HK-2 (cell line): Measurements from ENCODE around the gene CDC23.
"Not testable (repeated sequence)": the region's sequence is repeated elsewhere in the genome, so short reads cannot be mapped to it uniquely, and the experiment has no call there.

ENCODE experiments used
- DNase-seq: peaks from one replicate; pipeline ENCODE4 v3.0.0-alpha.2; 2018; ENCODE audit not compliant: unreplicated experiment

Gene CDC23

GRCh38 chr5:138213161-138214029 lies at the start of gene CDC23:
Gene CDC23 (minus strand): TSS chr5:138213323. CDS start chr5:138213312, 11 bp downstream.
- DNase-seq: peak; percentile 90

- DNase-seq: no peak
Observed at GRCh38 chr5:138258704-138259292, 45.7 kb upstream of the CDC23 start.

GRCh38 chr5:138257583-138257982 lies 44.5 kb upstream of the CDC23 start:
- no peak for DNase-seq

GRCh38 chr5:138252944-138253343 lies 39.8 kb upstream of the CDC23 start:
- DNase-seq: no peak

- DNase-seq: not testable (repeated sequence)
Observed at GRCh38 chr5:138247800-138248199, 34.7 kb upstream of the CDC23 start.

- no peak for DNase-seq
Observed at GRCh38 chr5:138246822-138247221, 33.7 kb upstream of the CDC23 start.

GRCh38 chr5:138246334-138246733 lies 33.2 kb upstream of the CDC23 start:
- DNase-seq: no peak

- DNase-seq: no peak
Observed at GRCh38 chr5:138245717-138246116, 32.6 kb upstream of the CDC23 start.

GRCh38 chr5:138243794-138244193 lies 30.7 kb upstream of the CDC23 start:
- DNase-seq: no peak

- peak; percentile 38 for DNase-seq
Observed at GRCh38 chr5:138241688-138242571, 28.8 kb upstream of the CDC23 start.

GRCh38 chr5:138240650-138241385 lies 27.7 kb upstream of the CDC23 start:
- no peak for DNase-seq

GRCh38 chr5:138238034-138238433 lies 24.9 kb upstream of the CDC23 start:
- DNase-seq: no peak

GRCh38 chr5:138234651-138235050 lies 21.5 kb upstream of the CDC23 start:
- no peak for DNase-seq

GRCh38 chr5:138233280-138233679 lies 20.2 kb upstream of the CDC23 start:
- no peak for DNase-seq

- no peak for DNase-seq
Observed at GRCh38 chr5:138230981-138231589, 18.0 kb upstream of the CDC23 start.

- DNase-seq: no peak
Observed at GRCh38 chr5:138230261-138230660, 17.1 kb upstream of the CDC23 start.

GRCh38 chr5:138229387-138229786 lies 16.3 kb upstream of the CDC23 start:
- DNase-seq: no peak

- no peak for DNase-seq
Observed at GRCh38 chr5:138226910-138227309, 13.8 kb upstream of the CDC23 start.

GRCh38 chr5:138224712-138225111 lies 11.6 kb upstream of the CDC23 start:
- DNase-seq: no peak

- DNase-seq: no peak
Observed at GRCh38 chr5:138223532-138223931, 10.4 kb upstream of the CDC23 start.

- DNase-seq: no peak
Observed at GRCh38 chr5:138216799-138217198, 3.7 kb upstream of the CDC23 start.
